IPS-15b (cell line): ENCODE measurements around the gene ALS2.

Experiments used
- H3K27me3 ChIP-seq: one replicate; pipeline ENCODE4 v1.6.1; 2013; ENCODE audit warnings: low read length; ENCODE audit not compliant: control insufficient read depth, insufficient read depth
- H3K36me3 ChIP-seq: one replicate; pipeline ENCODE4 v1.6.1; 2013; ENCODE audit warnings: low read length; ENCODE audit not compliant: control insufficient read depth, insufficient read depth
- H3K4me1 ChIP-seq: one replicate; pipeline ENCODE4 v1.6.1; 2013; ENCODE audit warnings: mild to moderate bottlenecking, low read length; ENCODE audit not compliant: control insufficient read depth, insufficient read depth
- H3K4me3 ChIP-seq: one replicate; pipeline ENCODE4 v1.5.1; 2013; ENCODE audit warnings: low read depth, low read length
- H3K9ac ChIP-seq: one replicate; pipeline ENCODE4 v1.6.1; 2013; ENCODE audit warnings: low read depth, mild to moderate bottlenecking, low read length
- H3K9me3 ChIP-seq: one replicate; pipeline ENCODE4 v1.6.1; 2013; ENCODE audit warnings: mild to moderate bottlenecking, low read length; ENCODE audit not compliant: control insufficient read depth, insufficient read depth

ALS2 gene

GRCh38 chr2:201789395-201789794, 8.7 kb upstream of the ALS2 start:
- no peaks in the 10 kb centered on the region for H3K36me3 ChIP-seq
- H3K4me1 ChIP-seq: no peaks in the 10 kb centered on the region

GRCh38 chr2:201788371-201788770, 7.6 kb upstream of the ALS2 start:
- no peak overlapping the region for H3K9ac ChIP-seq
- H3K9me3 ChIP-seq: no peaks in the 10 kb centered on the region
- no peaks in the 10 kb centered on the region for H3K4me1 ChIP-seq
- H3K4me3 ChIP-seq: no peak overlapping the region
- no peaks in the 10 kb centered on the region for H3K27me3 ChIP-seq
- no peaks in the 10 kb centered on the region for H3K36me3 ChIP-seq

More at GRCh38 chr2:201789395-201789794, 8.7 kb upstream of the ALS2 start:
- Histone ChIP-seq H3K9me3 (no peaks in the 10 kb centered on the region), H3K27me3 (no peaks in the 10 kb centered on the region), H3K9ac (no peak overlapping the region), H3K4me3 (no peak overlapping the region)

- no peak overlapping the region for H3K4me3 ChIP-seq
- H3K27me3 ChIP-seq: no peaks in the 10 kb centered on the region
Observed at GRCh38 chr2:201786471-201786870, 5.7 kb upstream of the ALS2 start.

GRCh38 chr2:201785135-201785534, 4.4 kb upstream of the ALS2 start:
- no peaks in the 10 kb centered on the region for H3K27me3 ChIP-seq
- H3K36me3 ChIP-seq: no peaks in the 10 kb centered on the region
- no peak overlapping the region for H3K4me3 ChIP-seq
- no peak overlapping the region for H3K9ac ChIP-seq
- no peaks in the 10 kb centered on the region for H3K9me3 ChIP-seq
- H3K4me1 ChIP-seq: no peaks in the 10 kb centered on the region

More at GRCh38 chr2:201786471-201786870, 5.7 kb upstream of the ALS2 start:
- Histone ChIP-seq H3K9ac (no peak overlapping the region), H3K9me3 (no peaks in the 10 kb centered on the region), H3K36me3 (no peaks in the 10 kb centered on the region), H3K4me1 (no peaks in the 10 kb centered on the region)

- H3K9me3 ChIP-seq: no peaks in the 10 kb centered on the region
- H3K36me3 ChIP-seq: no peaks in the 10 kb centered on the region
- H3K9ac ChIP-seq: no peak overlapping the region
- H3K27me3 ChIP-seq: no peaks in the 10 kb centered on the region
- H3K4me1 ChIP-seq: no peaks in the 10 kb centered on the region
- H3K4me3 ChIP-seq: no peak overlapping the region
Observed at GRCh38 chr2:201784563-201784962, 3.8 kb upstream of the ALS2 start.

- Histone ChIP-seq H3K9me3 (no peaks in the 10 kb centered on the region), H3K36me3 (no peaks in the 10 kb centered on the region), H3K9ac (peak overlapping the region; percentile 83), H3K4me3 (peak overlapping the region; percentile 96), H3K27me3 (no peaks in the 10 kb centered on the region), H3K4me1 (peaks cover 15% of the 10 kb centered on the region)
Observed at GRCh38 chr2:201781557-201782051, 871 bp upstream of the ALS2 start.

- Histone ChIP-seq H3K9ac (peak overlapping the region; percentile 89), H3K4me3 (peak overlapping the region; percentile 96), H3K36me3 (no peaks in the 10 kb centered on the region), H3K9me3 (no peaks in the 10 kb centered on the region), H3K27me3 (no peaks in the 10 kb centered on the region), H3K4me1 (peaks cover 15% of the 10 kb centered on the region)
Observed at GRCh38 chr2:201779901-201780673, 646 bp downstream of the ALS2 start.

GRCh38 chr2:201777869-201778268, 2.9 kb downstream of the ALS2 start:
- H3K27me3 ChIP-seq: no peaks in the 10 kb centered on the region
- no peak overlapping the region for H3K4me3 ChIP-seq
- peaks cover 22% of the 10 kb centered on the region for H3K4me1 ChIP-seq
- no peaks in the 10 kb centered on the region for H3K36me3 ChIP-seq
- H3K9me3 ChIP-seq: no peaks in the 10 kb centered on the region
- H3K9ac ChIP-seq: no peak overlapping the region

GRCh38 chr2:201777043-201777442, 3.7 kb downstream of the ALS2 start:
- Histone ChIP-seq H3K4me1 (peaks cover 22% of the 10 kb centered on the region), H3K9me3 (no peaks in the 10 kb centered on the region), H3K27me3 (no peaks in the 10 kb centered on the region), H3K36me3 (no peaks in the 10 kb centered on the region), H3K9ac (no peak overlapping the region), H3K4me3 (no peak overlapping the region)

GRCh38 chr2:201775326-201775725, 5.4 kb downstream of the ALS2 start:
- Histone ChIP-seq H3K4me3 (no peak overlapping the region), H3K9me3 (no peaks in the 10 kb centered on the region), H3K27me3 (no peaks in the 10 kb centered on the region), H3K4me1 (peaks cover 25% of the 10 kb centered on the region), H3K9ac (no peak overlapping the region), H3K36me3 (no peaks in the 10 kb centered on the region)

GRCh38 chr2:201774546-201774945, 6.2 kb downstream of the ALS2 start:
- Histone ChIP-seq H3K36me3 (no peaks in the 10 kb centered on the region), H3K4me3 (no peak overlapping the region), H3K9ac (no peak overlapping the region), H3K27me3 (no peaks in the 10 kb centered on the region), H3K9me3 (no peaks in the 10 kb centered on the region), H3K4me1 (peaks cover 25% of the 10 kb centered on the region)

- no peaks in the 10 kb centered on the region for H3K36me3 ChIP-seq
- H3K27me3 ChIP-seq: no peaks in the 10 kb centered on the region
- H3K9me3 ChIP-seq: no peaks in the 10 kb centered on the region
- no peak overlapping the region for H3K4me3 ChIP-seq
- H3K9ac ChIP-seq: no peak overlapping the region
- H3K4me1 ChIP-seq: peaks cover 20% of the 10 kb centered on the region
Observed at GRCh38 chr2:201773990-201774389, 6.7 kb downstream of the ALS2 start.
